DND-41 (cell line): Measurements from ENCODE around the gene ETFRF1.

Experiments used
- ATAC-seq: fragments of 200-7000 bp; cut with Tn5 transposase; 3 replicates; pipeline ENCODE4 v1.9.1; 2021; ENCODE audit warnings: low read depth; ENCODE audit not compliant: insufficient read depth
- DNase-seq: peaks from one replicate; pipeline ENCODE4 v3.0.0-alpha.2; 2020
- H2AFZ ChIP-seq: 2 replicates; pipeline ENCODE4 v1.6.0; 2012; ENCODE audit warnings: low read depth, low read length
- H3K27ac ChIP-seq: 2 replicates; pipeline ENCODE4 v1.5.1; 2012; ENCODE audit warnings: low read length, inconsistent platforms
- H3K27me3 ChIP-seq: fragments of 200-600 bp; sonication (generic); 2 replicates; pipeline ENCODE4 v1.6.0; 2012; ENCODE audit warnings: low read length, mild to moderate bottlenecking, inconsistent platforms; ENCODE audit not compliant: insufficient read depth, poor library complexity
- H3K36me3 ChIP-seq: 2 replicates; pipeline ENCODE4 v1.5.1; 2012; ENCODE audit warnings: low read length, inconsistent platforms; ENCODE audit not compliant: insufficient read depth
- H3K4me1 ChIP-seq: 2 replicates; pipeline ENCODE4 v1.5.1; 2012; ENCODE audit warnings: mild to moderate bottlenecking, low read length; ENCODE audit not compliant: insufficient read depth
- H3K4me2 ChIP-seq: 2 replicates; pipeline ENCODE4 v1.6.0; 2012; ENCODE audit warnings: mild to moderate bottlenecking, moderate library complexity, low read length, inconsistent platforms; ENCODE audit not compliant: insufficient read depth
- H3K4me3 ChIP-seq, 2 experiments: fragments of 200-600 bp in 1 of 2; shearing (Covaris generic) in 1 of 2; 2 replicates each; pipeline ENCODE4 v1.5.1; 2012 to 2016; ENCODE audit warnings: inconsistent platforms in 2 of 2, low read length in 2 of 2, mild to moderate bottlenecking in 2 of 2, low read depth in 1 of 2, moderate library complexity in 1 of 2
- H3K79me2 ChIP-seq: 2 replicates; pipeline ENCODE4 v1.6.0; 2012; ENCODE audit warnings: low read length, inconsistent platforms; ENCODE audit not compliant: insufficient read depth
- H3K9ac ChIP-seq: 2 replicates; pipeline ENCODE4 v1.6.0; 2012; ENCODE audit warnings: low read depth, mild to moderate bottlenecking, inconsistent platforms, low read length, moderate library complexity
- H3K9me3 ChIP-seq: 2 replicates; pipeline ENCODE4 v1.5.1; 2012; ENCODE audit warnings: low read length, moderate library complexity, mild to moderate bottlenecking, inconsistent platforms; ENCODE audit not compliant: insufficient read depth, severe bottlenecking
- H4K20me1 ChIP-seq: 2 replicates; pipeline ENCODE4 v1.6.0; 2012; ENCODE audit warnings: low read length; ENCODE audit not compliant: insufficient read depth
- CTCF ChIP-seq: IDR thresholded peaks from 2 replicates; pipeline ENCODE4 v1.5.1; 2012; ENCODE audit warnings: borderline replicate concordance, low read length, moderate library complexity, mild to moderate bottlenecking; ENCODE audit not compliant: poor library complexity, severe bottlenecking; ENCODE audit errors: extremely low read depth
- EZH2 ChIP-seq: IDR thresholded peaks from 3 replicates; pipeline ENCODE4 v1.6.1; 2012; ENCODE audit warnings: borderline replicate concordance, low read depth, mild to moderate bottlenecking, moderate library complexity, low read length, inconsistent platforms; ENCODE audit not compliant: severe bottlenecking

The ETFRF1 gene

GRCh38 chr12:25186788-25187402 is 8.1 kb upstream of the ETFRF1 start:
- Histone ChIP-seq H3K4me2 (no peak overlapping the region), H3K27ac (no peak overlapping the region)
- peak; percentile 64; the same call in 2 of the 3 replicates for ATAC-seq

GRCh38 chr12:25187781-25188180 is 7.3 kb upstream of the ETFRF1 start:
- no peaks in the 10 kb centered on the region for H3K36me3 ChIP-seq
- H3K9me3 ChIP-seq = no peaks in the 10 kb centered on the region
- no peak overlapping the region for H3K4me2 ChIP-seq
- H3K79me2 ChIP-seq = no peaks in the 10 kb centered on the region
- no peak for DNase-seq
- H3K4me3 ChIP-seq = no peak overlapping the region
- no peak for TF ChIP-seq EZH2
- no peak for TF ChIP-seq CTCF
- no peaks in the 10 kb centered on the region for H3K27me3 ChIP-seq
- H2AFZ ChIP-seq = no peak overlapping the region
- H4K20me1 ChIP-seq = no peaks in the 10 kb centered on the region
- H3K27ac ChIP-seq = no peak overlapping the region
- H3K9ac ChIP-seq = no peak overlapping the region
- H3K4me1 ChIP-seq = peaks cover 2% of the 10 kb centered on the region; the same call in 1 of the 2 replicates
- no peak for ATAC-seq

More at GRCh38 chr12:25186788-25187402, 8.1 kb upstream of the ETFRF1 start:
- Histone ChIP-seq H3K9ac (no peak overlapping the region), H3K4me1 (peaks cover 2% of the 10 kb centered on the region; the same call in 1 of the 2 replicates), H3K9me3 (no peaks in the 10 kb centered on the region), H3K27me3 (no peaks in the 10 kb centered on the region), H3K79me2 (no peaks in the 10 kb centered on the region), H3K4me3 (no peak overlapping the region), H2AFZ (no peak overlapping the region), H4K20me1 (no peaks in the 10 kb centered on the region), H3K36me3 (no peaks in the 10 kb centered on the region)
- no peak for DNase-seq
- TF ChIP-seq CTCF (no peak), EZH2 (no peak)

GRCh38 chr12:25189656-25190055 is 5.4 kb upstream of the ETFRF1 start:
- ATAC-seq = no peak
- H3K36me3 ChIP-seq = no peaks in the 10 kb centered on the region
- no peaks in the 10 kb centered on the region for H3K79me2 ChIP-seq
- no peak overlapping the region for H3K4me3 ChIP-seq
- DNase-seq = no peak
- no peak overlapping the region for H2AFZ ChIP-seq
- H3K4me2 ChIP-seq = no peak overlapping the region
- H3K9ac ChIP-seq = no peak overlapping the region
- H3K27me3 ChIP-seq = no peaks in the 10 kb centered on the region
- H3K4me1 ChIP-seq = peaks cover 9% of the 10 kb centered on the region
- no peak overlapping the region for H3K27ac ChIP-seq
- no peaks in the 10 kb centered on the region for H4K20me1 ChIP-seq
- no peaks in the 10 kb centered on the region for H3K9me3 ChIP-seq
- no peak for TF ChIP-seq EZH2
- no peak for TF ChIP-seq CTCF

GRCh38 chr12:25190793-25191192 is 4.2 kb upstream of the ETFRF1 start:
- H3K79me2 ChIP-seq = no peaks in the 10 kb centered on the region
- H3K4me2 ChIP-seq = no peak overlapping the region
- H3K27ac ChIP-seq = no peak overlapping the region
- H3K9me3 ChIP-seq = no peaks in the 10 kb centered on the region
- H3K36me3 ChIP-seq = no peaks in the 10 kb centered on the region
- DNase-seq (no peak), ATAC-seq (no peak)
- H2AFZ ChIP-seq = no peak overlapping the region
- H4K20me1 ChIP-seq = no peaks in the 10 kb centered on the region
- H3K27me3 ChIP-seq = no peaks in the 10 kb centered on the region
- no peak overlapping the region for H3K4me3 ChIP-seq
- no peak for TF ChIP-seq CTCF
- TF ChIP-seq EZH2 = no peak
- H3K9ac ChIP-seq = no peak overlapping the region
- H3K4me1 ChIP-seq = peaks cover 13% of the 10 kb centered on the region
